Ovary (tissue), 9 donors: ENCODE measurements around the gene CREG1. TPM values are rescaled to one million over a fixed set of nuclear protein-coding genes. Genes with fewer than 3 reads are reported as not detected.

Experiments
- polyA plus RNA-seq, 2 donors: library from polyadenylated mRNA; stranded (reverse); fragments of 200-250 nt in 1 of 2; fragments of 350-450 nt in 1 of 2; fragmentation: Illumina TruSeq in 1 of 2; extraction: RNeasy Lipid Tissue Mini Kit (QIAGEN cat#74804) in 1 of 2; gene quantifications; one replicate each; pipeline ENCODE4 v1.2.3, GENCODE V29; 2013 to 2014
- total RNA-seq, 7 donors: library from RNA; depleted of rRNA in 2 of 7; stranded (reverse); fragments of >200 nt in 2 of 7; fragmentation: NEBNext Ultra II Directional in 3 of 7; extraction: Animal tissue kit (Norgen Biotek cat#: 25700) in 3 of 7; gene quantifications; one replicate each; pipeline versions ENCODE4 v1.1.0 to v1.2.4, GENCODE V29; 2016 to 2023
- donor health status: DM: no; HTN: no; CAD: no; lungs with moderate emphysema.
- donor health status: DM: no; HTN: no; CAD: no.
- donor health status: Bipolar disorder and iron deficiency.
- donor health status: DM: yes; HTN: yes; CAD: no.
- donor health status: DM: no; HTN: no; CAD: no.
- donor health status: DM: yes; HTN: yes; CAD: no.

Gene CREG1
- total and polyA plus RNA-seq, 9 donors, result 82.2 to 203 (median 96.8) TPM

Other genes with a start within 250 kb of the CREG1 start
- 1 to 10 TPM in 2 of 7 donors, under 1 TPM in 5; 0.32 to 1.6 (median 0.43) TPM for gene CD247, start 35.2 kb downstream of the CREG1 start, total RNA-seq
- 1 to 10 TPM in 1 of 2 donors, under 1 TPM in 1; 0.64 to 3.3 TPM for gene CD247, start 35.2 kb downstream of the CREG1 start, polyA plus RNA-seq
- 1 to 10 TPM; 2.1 to 5.9 (median 3.0) TPM for gene RCSD1, start 76.5 kb upstream of the CREG1 start, total RNA-seq
- gene RCSD1, start 76.5 kb upstream of the CREG1 start, polyA plus RNA-seq, result 10 to 100 TPM in 1 of 2 donors, 1 to 10 TPM in 1; 4.1 to 10.9 TPM
- 100 to 1,000 TPM in 3 of 7 donors, 10 to 100 TPM in 4; 43.0 to 114 (median 80.1) TPM for gene MPZL1, start 168.2 kb upstream of the CREG1 start, total RNA-seq
- gene MPZL1, start 168.2 kb upstream of the CREG1 start, polyA plus RNA-seq, result 100 to 1,000 TPM in 1 of 2 donors, 10 to 100 TPM in 1; 30.3 to 180 TPM